ENCODE results near the gene CRACR2B.
A peak's percentile ranks its signal among the peaks of the same experiment; 100 is the strongest.

CRACR2B gene

DNA sequence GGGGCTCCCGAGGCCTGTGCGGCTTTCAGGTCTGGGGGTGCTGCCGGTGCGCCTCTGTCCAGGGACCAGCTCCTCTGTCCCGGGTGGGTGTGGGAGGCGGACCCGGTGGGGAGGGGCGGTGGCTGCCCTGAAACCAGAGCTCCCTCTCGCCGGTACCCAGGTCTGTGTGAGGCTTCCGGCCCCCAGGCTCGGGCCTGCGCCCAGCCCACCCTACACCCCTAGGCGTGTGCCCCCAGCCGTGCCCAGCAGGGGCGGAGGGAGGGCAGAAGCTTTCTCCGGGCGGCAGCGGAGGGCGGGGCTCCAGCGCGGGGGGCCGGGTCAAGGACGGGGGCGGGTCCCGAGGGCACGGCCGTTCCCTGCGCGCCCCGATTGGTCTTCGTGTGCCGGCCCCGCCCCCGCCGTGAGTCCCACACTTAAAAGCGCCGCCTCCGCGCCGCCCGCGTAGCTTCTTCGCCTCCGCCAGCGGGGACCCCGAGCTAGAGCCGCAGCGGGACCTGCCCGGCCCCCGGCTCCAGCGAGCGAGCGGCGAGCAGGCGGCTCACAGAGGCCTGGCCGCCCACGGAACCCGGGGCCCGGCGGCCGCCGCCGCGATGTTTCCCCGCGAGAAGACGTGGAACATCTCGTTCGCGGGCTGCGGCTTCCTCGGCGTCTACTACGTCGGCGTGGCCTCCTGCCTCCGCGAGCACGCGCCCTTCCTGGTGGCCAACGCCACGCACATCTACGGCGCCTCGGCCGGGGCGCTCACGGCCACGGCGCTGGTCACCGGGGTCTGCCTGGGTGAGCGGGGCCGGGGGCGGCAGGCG lies 8.4 kb upstream of the CRACR2B start:
- TF ChIP-seq EZH2phosphoT487 (IDR thresholded peaks at IDR 0.05; ENCODE audit: borderline replicate concordance, low read length): no peak
- TF ChIP-seq, protein P1, sequence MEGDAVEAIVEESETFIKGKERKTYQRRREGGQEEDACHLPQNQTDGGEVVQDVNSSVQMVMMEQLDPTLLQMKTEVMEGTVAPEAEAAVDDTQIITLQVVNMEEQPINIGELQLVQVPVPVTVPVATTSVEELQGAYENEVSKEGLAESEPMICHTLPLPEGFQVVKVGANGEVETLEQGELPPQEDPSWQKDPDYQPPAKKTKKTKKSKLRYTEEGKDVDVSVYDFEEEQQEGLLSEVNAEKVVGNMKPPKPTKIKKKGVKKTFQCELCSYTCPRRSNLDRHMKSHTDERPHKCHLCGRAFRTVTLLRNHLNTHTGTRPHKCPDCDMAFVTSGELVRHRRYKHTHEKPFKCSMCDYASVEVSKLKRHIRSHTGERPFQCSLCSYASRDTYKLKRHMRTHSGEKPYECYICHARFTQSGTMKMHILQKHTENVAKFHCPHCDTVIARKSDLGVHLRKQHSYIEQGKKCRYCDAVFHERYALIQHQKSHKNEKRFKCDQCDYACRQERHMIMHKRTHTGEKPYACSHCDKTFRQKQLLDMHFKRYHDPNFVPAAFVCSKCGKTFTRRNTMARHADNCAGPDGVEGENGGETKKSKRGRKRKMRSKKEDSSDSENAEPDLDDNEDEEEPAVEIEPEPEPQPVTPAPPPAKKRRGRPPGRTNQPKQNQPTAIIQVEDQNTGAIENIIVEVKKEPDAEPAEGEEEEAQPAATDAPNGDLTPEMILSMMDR (IDR thresholded peaks at IDR 0.05; ENCODE audit: low read depth, low read length, poor library complexity, severe bottlenecking): no peak
- peak overlapping the region; percentile 83 for H3K4me2 ChIP-seq (ENCODE audit: low read length)
- peaks cover 20% of the 10 kb centered on the region for H3F3A ChIP-seq (ENCODE audit: control insufficient read depth, insufficient read depth)
- peaks cover 17% of the 10 kb centered on the region; the same call in 1 of the 2 replicates for H3K36me3 ChIP-seq (ENCODE audit: control insufficient read depth, low read length)
- H3K27ac ChIP-seq (ENCODE audit: low read depth, low read length): peak overlapping the region; percentile 44
- peak overlapping the region; percentile 73 for H3K4me3 ChIP-seq (ENCODE audit: low read length)
- H4K20me1 ChIP-seq (ENCODE audit: control insufficient read depth, insufficient read depth, low read depth, low read length): peaks cover 11% of the 10 kb centered on the region
- H3K79me2 ChIP-seq (ENCODE audit: control insufficient read depth, low read length): peaks cover 16% of the 10 kb centered on the region
- H3K27me3 ChIP-seq (ENCODE audit: control insufficient read depth, low read length): no peaks in the 10 kb centered on the region
- peaks cover 17% of the 10 kb centered on the region for H3K4me1 ChIP-seq (ENCODE audit: control insufficient read depth, low read length)
- no peaks in the 10 kb centered on the region for H3K9me2 ChIP-seq (replicated peaks; ENCODE audit: control insufficient read depth, low read length)
- no peaks in the 10 kb centered on the region for H3K9me3 ChIP-seq (ENCODE audit: control insufficient read depth, insufficient read depth, low read length)

DNA sequence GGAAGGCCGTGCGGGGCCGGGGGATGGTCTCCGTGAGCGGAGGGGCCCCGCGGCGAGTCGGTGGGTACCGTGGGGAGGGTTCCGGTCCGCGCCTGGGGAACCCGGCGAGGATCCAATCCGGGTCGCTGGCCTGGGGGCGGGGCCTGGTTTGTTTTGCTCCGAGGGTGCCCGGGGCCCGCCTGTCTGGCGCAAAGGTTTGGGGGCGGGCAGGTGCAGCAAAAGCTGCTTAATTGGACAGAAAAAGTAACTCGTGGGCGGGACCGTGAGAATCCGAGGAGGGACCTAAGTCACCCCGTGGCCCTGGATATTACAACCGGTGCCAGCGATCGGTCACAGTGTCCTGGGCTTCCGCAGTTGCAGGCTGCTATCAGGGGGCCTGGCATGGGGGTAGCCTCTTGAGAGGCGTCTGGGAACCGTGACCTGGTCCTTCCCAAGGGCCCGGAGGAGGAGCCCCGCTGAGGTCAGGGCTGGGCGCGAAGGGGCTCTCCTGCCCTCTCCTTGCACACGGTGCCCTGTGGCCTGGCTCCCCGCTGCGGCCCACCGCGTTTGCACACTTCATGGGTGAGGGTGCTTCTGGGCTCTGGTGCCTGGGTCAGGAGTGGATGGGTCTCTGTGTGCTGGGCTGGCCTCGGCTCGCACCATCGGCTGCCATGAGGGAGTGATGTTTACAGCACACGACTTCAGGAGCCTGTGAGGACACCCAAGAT lies 7.6 kb upstream of the CRACR2B start:
- Histone ChIP-seq H3K9me3 (ENCODE audit: control insufficient read depth, insufficient read depth, low read length) (no peaks in the 10 kb centered on the region), H4K20me1 (ENCODE audit: control insufficient read depth, insufficient read depth, low read depth, low read length) (peaks cover 11% of the 10 kb centered on the region), H3K4me1 (ENCODE audit: control insufficient read depth, low read length) (peaks cover 17% of the 10 kb centered on the region), H3K36me3 (ENCODE audit: control insufficient read depth, low read length) (peaks cover 18% of the 10 kb centered on the region), H3K9me2 (replicated peaks; ENCODE audit: control insufficient read depth, low read length) (no peaks in the 10 kb centered on the region), H3K4me3 (ENCODE audit: low read length) (peak overlapping the region; percentile 73), H3K79me2 (ENCODE audit: control insufficient read depth, low read length) (peaks cover 16% of the 10 kb centered on the region), H3K27me3 (ENCODE audit: control insufficient read depth, low read length) (no peaks in the 10 kb centered on the region), H3F3A (ENCODE audit: control insufficient read depth, insufficient read depth) (peaks cover 15% of the 10 kb centered on the region), H3K4me2 (ENCODE audit: low read length) (peak overlapping the region; percentile 83), H3K27ac (ENCODE audit: low read depth, low read length) (peak overlapping the region; percentile 44)
- no peak for TF ChIP-seq EZH2phosphoT487 (IDR thresholded peaks at IDR 0.05; ENCODE audit: borderline replicate concordance, low read length)

DNA sequence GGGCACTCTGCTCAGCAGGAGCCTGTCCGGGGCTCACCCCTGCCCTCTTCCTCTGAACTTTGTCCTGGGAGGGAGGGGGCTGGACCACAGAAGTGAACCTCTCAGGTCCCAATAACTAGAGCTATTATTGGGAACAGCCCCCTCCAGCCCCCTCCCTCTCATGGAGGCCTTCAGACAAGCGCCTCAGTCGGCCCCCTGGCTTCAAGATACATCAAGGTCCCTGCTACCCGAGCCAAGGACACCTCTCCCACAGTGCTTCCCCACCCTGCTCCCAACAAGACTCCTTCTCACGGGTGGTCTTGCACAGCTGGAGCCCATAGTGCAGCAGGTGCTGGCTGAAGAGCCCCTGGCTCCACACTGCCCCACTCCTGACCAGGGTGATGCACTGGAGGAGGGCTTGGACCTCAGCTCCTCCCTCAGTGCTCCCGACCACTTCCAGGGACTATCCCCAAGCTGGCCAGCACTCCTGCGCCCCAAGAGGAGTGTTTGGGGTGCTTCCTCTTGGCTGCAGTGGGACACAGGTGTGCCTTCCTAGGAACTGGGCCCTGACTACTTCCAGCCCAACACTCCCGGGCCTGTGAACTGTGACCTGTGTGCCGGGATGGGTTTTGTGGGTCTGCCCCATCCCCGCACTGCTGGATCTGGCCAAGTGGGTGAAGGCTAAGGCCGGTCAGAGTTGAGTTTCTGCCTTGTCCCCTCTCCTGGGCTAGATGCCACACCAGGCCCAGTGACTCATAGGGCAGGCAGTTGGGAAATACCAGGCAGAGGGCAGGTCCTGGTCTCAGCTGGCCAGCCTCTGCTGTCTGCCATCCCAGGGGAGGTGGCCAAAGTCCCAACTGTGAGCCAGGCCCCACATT lies 6.8 kb upstream of the CRACR2B start:
- Histone ChIP-seq H3K79me2 (ENCODE audit: control insufficient read depth, low read length) (peaks cover 16% of the 10 kb centered on the region), H3F3A (ENCODE audit: control insufficient read depth, insufficient read depth) (peaks cover 10% of the 10 kb centered on the region), H3K36me3 (ENCODE audit: control insufficient read depth, low read length) (peaks cover 16% of the 10 kb centered on the region), H3K4me1 (ENCODE audit: control insufficient read depth, low read length) (peaks cover 17% of the 10 kb centered on the region), H4K20me1 (ENCODE audit: control insufficient read depth, insufficient read depth, low read depth, low read length) (peaks cover 11% of the 10 kb centered on the region), H3K9me3 (ENCODE audit: control insufficient read depth, insufficient read depth, low read length) (no peaks in the 10 kb centered on the region), H3K27ac (ENCODE audit: low read depth, low read length) (no peak overlapping the region), H3K27me3 (ENCODE audit: control insufficient read depth, low read length) (no peaks in the 10 kb centered on the region), H3K9me2 (replicated peaks; ENCODE audit: control insufficient read depth, low read length) (no peaks in the 10 kb centered on the region), H3K4me3 (ENCODE audit: low read length) (peak overlapping the region; percentile 73), H3K4me2 (ENCODE audit: low read length) (peak overlapping the region; percentile 83)
- TF ChIP-seq, protein P1 (IDR thresholded peaks at IDR 0.05; ENCODE audit: low read depth, low read length, poor library complexity, severe bottlenecking): no peak
- TF ChIP-seq EZH2phosphoT487 (IDR thresholded peaks at IDR 0.05; ENCODE audit: borderline replicate concordance, low read length): no peak

Data from DOHH2 (cell line).